Caco-2 (cell line): ENCODE measurements around the gene SLU7. TPM values are rescaled to one million over a fixed set of nuclear protein-coding genes. Genes with fewer than 3 reads are reported as not detected.

Experiments
- BruUV-seq: library from RNA; stranded (reverse); fragments of 400-500 nt; replicated peaks from 2 replicates; lab custom pipeline; 2021; lab: Mats Ljungman, UMichigan
- CTCF ChIA-PET: fragments of 300-600 bp; sonication (Branson Sonifier 250); formaldehyde crosslinking; loops from one replicate; lab custom pipeline; 2022; ENCODE audit warnings: antibody characterized with exemption; lab: Charles Lee
- POLR2A ChIA-PET: fragments of 300-600 bp; sonication (Branson Sonifier 250); formaldehyde crosslinking; loops from one replicate; lab custom pipeline; 2022; ENCODE audit warnings: antibody characterized with exemption; lab: Charles Lee
- DNase-seq, 2 experiments: peaks; one replicate each; pipeline versions ENCODE4 v3.0.0 to v3.0.0-alpha.2; 2020 to 2022
- H3K27me3 ChIP-seq: replicated peaks from 2 replicates; pipeline ENCODE4 v1.6.0; 2011; ENCODE audit warnings: low read length; ENCODE audit not compliant: control insufficient read depth, insufficient read depth
- H3K36me3 ChIP-seq: 2 replicates; pipeline ENCODE4 v1.5.1; 2011; ENCODE audit warnings: low read length; ENCODE audit not compliant: control insufficient read depth, insufficient read depth
- H3K4me1 ChIP-seq: fragments of 250-450 bp; sonication (Bioruptor Pico); 2 replicates; pipeline ENCODE4 v1.5.1; 2020; ENCODE audit warnings: mild to moderate bottlenecking
- H3K4me3 ChIP-seq: 2 replicates; pipeline ENCODE4 v1.5.1; 2011; ENCODE audit warnings: low read depth, mild to moderate bottlenecking, control low read depth, low read length
- H3K9me3 ChIP-seq: fragments of 250-450 bp; sonication (Bioruptor Pico); 2 replicates; pipeline ENCODE4 v1.5.1; 2020; ENCODE audit warnings: mild to moderate bottlenecking, moderate library complexity
- H3K27ac Mint-ChIP-seq: one replicate; pipeline ENCODE4 v1.8.0; 2022; ENCODE audit warnings: mixed read lengths; ENCODE audit not compliant: unreplicated experiment
- H3K27me3 Mint-ChIP-seq: one replicate; pipeline ENCODE4 v1.8.0; 2022; ENCODE audit warnings: mixed read lengths; ENCODE audit not compliant: insufficient read depth, unreplicated experiment
- H3K36me3 Mint-ChIP-seq: one replicate; pipeline ENCODE4 v1.8.0; 2022; ENCODE audit warnings: mild to moderate bottlenecking, mixed read lengths; ENCODE audit not compliant: insufficient read depth, unreplicated experiment
- H3K4me1 Mint-ChIP-seq: one replicate; pipeline ENCODE4 v1.8.0; 2022; ENCODE audit warnings: low read depth, mixed read lengths; ENCODE audit not compliant: unreplicated experiment
- H3K4me3 Mint-ChIP-seq: one replicate; pipeline ENCODE4 v1.8.0; 2022; ENCODE audit warnings: mild to moderate bottlenecking, moderate library complexity, mixed read lengths; ENCODE audit not compliant: unreplicated experiment
- H3K9me3 Mint-ChIP-seq: one replicate; pipeline ENCODE4 v1.8.0; 2022; ENCODE audit warnings: mixed read lengths; ENCODE audit not compliant: unreplicated experiment
- intact Hi-C: fragments of 100-400 bp; cut with micrococcal nuclease; formaldehyde crosslinking; loops from one replicate; pipeline ENCODE4 v1.10.0; 2022; ENCODE audit not compliant: unreplicated experiment
- total RNA-seq: library from RNA; stranded (reverse); gene quantifications from 2 replicates; pipeline ENCODE4 v1.2.3, GENCODE V29; 2022
- TF ChIP-seq, protein P1 (sequence below), 2 experiments: fragments of 200-600 bp in 1 of 2; IDR thresholded peaks; 1 replicate in 1 of 2; 2 replicates in 1 of 2; pipeline versions ENCODE4 v1.5.1 to v1.8.0; 2011 to 2022; ENCODE audit warnings: antibody characterized with exemption in 1 of 2, control low read depth in 1 of 2, inconsistent platforms in 1 of 2, low read depth in 1 of 2, low read length in 1 of 2, mild to moderate bottlenecking in 1 of 2, moderate library complexity in 1 of 2; ENCODE audit not compliant: insufficient read depth in 1 of 2, severe bottlenecking in 1 of 2, unreplicated experiment in 1 of 2

The SLU7 gene
- total RNA-seq, 1 experiment from 2014 or later = 55.0 TPM

DNA sequence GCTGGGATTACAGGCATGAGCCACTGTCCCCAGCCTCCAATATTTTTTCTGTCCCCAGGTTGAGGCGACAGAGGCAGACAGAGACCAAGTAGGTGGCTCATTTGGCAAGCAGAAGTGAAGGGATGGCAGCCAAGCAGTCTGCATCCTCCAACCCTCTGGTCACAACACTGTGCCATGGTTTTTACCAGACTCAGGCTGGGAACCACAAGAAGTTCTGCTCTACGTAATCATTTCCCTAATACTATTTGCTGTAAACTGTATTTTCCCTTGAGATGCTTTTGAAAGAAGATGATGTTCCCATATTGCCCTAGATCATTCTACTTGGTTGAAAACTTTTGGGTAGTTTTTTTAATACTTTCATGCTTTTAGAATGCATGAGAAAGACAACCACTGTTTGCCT, 43.3 kb upstream of the SLU7 start:
- peak overlapping the region; percentile 12 for H3K27ac Mint-ChIP-seq
- H3K27me3 Mint-ChIP-seq = no peaks in the 10 kb centered on the region
- Histone ChIP-seq H3K4me1 (peaks cover 41% of the 10 kb centered on the region), H3K9me3 (no peaks in the 10 kb centered on the region), H3K27me3 (no peaks in the 10 kb centered on the region), H3K36me3 (no peaks in the 10 kb centered on the region), H3K4me3 (no peak overlapping the region)
- TF ChIP-seq, protein P1, sequence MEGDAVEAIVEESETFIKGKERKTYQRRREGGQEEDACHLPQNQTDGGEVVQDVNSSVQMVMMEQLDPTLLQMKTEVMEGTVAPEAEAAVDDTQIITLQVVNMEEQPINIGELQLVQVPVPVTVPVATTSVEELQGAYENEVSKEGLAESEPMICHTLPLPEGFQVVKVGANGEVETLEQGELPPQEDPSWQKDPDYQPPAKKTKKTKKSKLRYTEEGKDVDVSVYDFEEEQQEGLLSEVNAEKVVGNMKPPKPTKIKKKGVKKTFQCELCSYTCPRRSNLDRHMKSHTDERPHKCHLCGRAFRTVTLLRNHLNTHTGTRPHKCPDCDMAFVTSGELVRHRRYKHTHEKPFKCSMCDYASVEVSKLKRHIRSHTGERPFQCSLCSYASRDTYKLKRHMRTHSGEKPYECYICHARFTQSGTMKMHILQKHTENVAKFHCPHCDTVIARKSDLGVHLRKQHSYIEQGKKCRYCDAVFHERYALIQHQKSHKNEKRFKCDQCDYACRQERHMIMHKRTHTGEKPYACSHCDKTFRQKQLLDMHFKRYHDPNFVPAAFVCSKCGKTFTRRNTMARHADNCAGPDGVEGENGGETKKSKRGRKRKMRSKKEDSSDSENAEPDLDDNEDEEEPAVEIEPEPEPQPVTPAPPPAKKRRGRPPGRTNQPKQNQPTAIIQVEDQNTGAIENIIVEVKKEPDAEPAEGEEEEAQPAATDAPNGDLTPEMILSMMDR (IDR thresholded peaks at IDR 0.05; ENCODE audit: insufficient read depth in 1 of 2, low read depth in 1 of 2, low read length in 1 of 2, severe bottlenecking in 1 of 2, unreplicated experiment in 1 of 2) = no peak
- H3K36me3 Mint-ChIP-seq = no peaks in the 10 kb centered on the region
- intact Hi-C loops = loop anchor here (10.0 kb wide), 1 partner anchor 443 kb away; no protein-coding TSS in a partner anchor
- CTCF ChIA-PET = interaction anchor here (3.8 kb wide), 1 partner anchor 23 kb away, joined by 43 read pairs; no protein-coding TSS in a partner anchor
- no TSS peak for BruUV-seq
- no peak for DNase-seq
- no peaks in the 10 kb centered on the region for H3K9me3 Mint-ChIP-seq
- H3K4me3 Mint-ChIP-seq = no peak overlapping the region
- H3K4me1 Mint-ChIP-seq = peaks cover 31% of the 10 kb centered on the region
- POLR2A ChIA-PET = no interaction called here

DNA sequence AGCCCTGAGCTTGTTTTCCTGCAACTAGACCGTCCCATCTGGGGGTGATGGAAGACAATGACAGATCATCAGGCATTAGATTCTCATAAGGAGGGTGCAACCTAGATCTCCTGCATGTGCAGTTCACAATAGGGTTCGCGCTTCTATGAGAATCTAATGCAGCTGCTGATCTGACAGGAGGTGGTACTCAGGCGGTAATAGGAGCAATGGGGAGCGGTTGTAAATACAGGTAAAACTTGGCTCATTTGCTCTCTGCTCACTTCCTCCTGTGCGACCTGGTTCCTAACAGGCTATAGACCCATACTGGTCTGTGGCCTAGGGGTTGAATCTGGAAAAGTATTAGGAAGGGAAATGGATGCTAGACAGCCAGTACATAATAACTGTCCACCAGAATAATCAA, 42.5 kb upstream of the SLU7 start:
- BruUV-seq = no TSS peak
- H3K4me1 Mint-ChIP-seq = peaks cover 23% of the 10 kb centered on the region
- H3K36me3 ChIP-seq = no peaks in the 10 kb centered on the region
- H3K9me3 ChIP-seq = no peaks in the 10 kb centered on the region
- POLR2A ChIA-PET = no interaction called here
- no peak overlapping the region for H3K4me3 ChIP-seq
- no peak overlapping the region for H3K27ac Mint-ChIP-seq
- no peaks in the 10 kb centered on the region for H3K27me3 Mint-ChIP-seq
- no peak for DNase-seq
- intact Hi-C loops = loop anchor here (10.0 kb wide), 1 partner anchor 443 kb away; no protein-coding TSS in a partner anchor
- no peaks in the 10 kb centered on the region for H3K36me3 Mint-ChIP-seq
- H3K4me1 ChIP-seq = peaks cover 33% of the 10 kb centered on the region
- H3K9me3 Mint-ChIP-seq = no peaks in the 10 kb centered on the region
- H3K27me3 ChIP-seq = no peaks in the 10 kb centered on the region
- TF ChIP-seq, protein P1 (IDR thresholded peaks at IDR 0.05; ENCODE audit: insufficient read depth in 1 of 2, low read depth in 1 of 2, low read length in 1 of 2, severe bottlenecking in 1 of 2, unreplicated experiment in 1 of 2) = no peak
- CTCF ChIA-PET = interaction anchor here (3.8 kb wide), 1 partner anchor 23 kb away, joined by 43 read pairs; no protein-coding TSS in a partner anchor
- H3K4me3 Mint-ChIP-seq = no peak overlapping the region

DNA sequence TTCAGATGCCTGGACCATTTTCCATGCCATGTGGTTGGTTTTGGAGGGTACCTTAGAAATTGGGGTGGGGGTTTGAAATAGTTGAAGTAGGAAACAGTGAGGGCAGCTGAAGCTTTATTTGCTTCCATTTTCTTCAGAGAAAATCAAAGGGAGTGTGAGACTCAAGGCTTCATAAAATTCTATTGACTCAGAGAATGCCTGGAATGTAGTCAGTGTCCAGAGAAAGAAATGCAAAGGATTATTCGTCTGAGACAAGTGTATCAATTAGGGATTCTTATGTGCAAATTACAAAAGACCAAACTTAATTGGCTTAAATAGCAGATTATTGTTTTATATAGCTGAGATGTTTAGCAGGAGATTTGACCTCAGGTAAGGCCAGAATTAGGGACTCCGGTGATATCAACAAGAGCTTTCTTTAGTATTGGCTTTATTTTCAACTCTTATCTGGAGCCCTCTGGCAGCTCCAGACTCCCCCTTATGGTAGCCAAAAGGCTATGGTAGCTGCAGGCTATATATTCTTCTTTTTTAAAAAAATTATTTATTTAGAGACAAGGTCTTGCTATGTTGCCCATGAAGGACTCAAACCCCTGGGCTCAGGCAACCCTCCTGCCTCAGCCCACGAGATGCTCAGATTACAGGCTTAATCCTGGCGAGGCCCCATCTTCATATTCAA, 41.6 kb upstream of the SLU7 start:
- DNase-seq = no peak
- Histone ChIP-seq H3K9me3 (no peaks in the 10 kb centered on the region), H3K27me3 (no peaks in the 10 kb centered on the region), H3K4me3 (no peak overlapping the region), H3K36me3 (no peaks in the 10 kb centered on the region), H3K4me1 (peaks cover 25% of the 10 kb centered on the region)
- H3K9me3 Mint-ChIP-seq = no peaks in the 10 kb centered on the region
- TF ChIP-seq, protein P1 (IDR thresholded peaks at IDR 0.05; ENCODE audit: insufficient read depth in 1 of 2, low read depth in 1 of 2, low read length in 1 of 2, severe bottlenecking in 1 of 2, unreplicated experiment in 1 of 2) = peak in 1 of 2 experiments; percentile 14
- H3K4me3 Mint-ChIP-seq = peak overlapping the region; percentile 27
- H3K36me3 Mint-ChIP-seq = no peaks in the 10 kb centered on the region
- CTCF ChIA-PET = interaction anchor here (0.6 to 3.8 kb wide), 4 partner anchors 15 to 69 kb away, joined by 3 to 43 read pairs (median 5); no protein-coding TSS in a partner anchor
- POLR2A ChIA-PET = interaction anchor here (0.6 kb wide), 1 partner anchor 217 kb away, joined by 4 read pairs; no protein-coding TSS in a partner anchor
- H3K27ac Mint-ChIP-seq = peak overlapping the region; percentile 71
- peaks cover 21% of the 10 kb centered on the region for H3K4me1 Mint-ChIP-seq
- no peaks in the 10 kb centered on the region for H3K27me3 Mint-ChIP-seq
- intact Hi-C loops = loop anchor here (1.0 to 10.0 kb wide), 2 partner anchors 21 to 444 kb away; no protein-coding TSS in a partner anchor
- BruUV-seq = no TSS peak
